Measurements from ENCODE around the gene OSBPL3. TPM values are rescaled to one million over a fixed set of nuclear protein-coding genes. Genes with fewer than 3 reads are reported as not detected.

Gene OSBPL3
- total and polyA plus RNA-seq, 2 donors (not counting 3 experiments of a cell fraction or from before 2014, with no cell fraction given) = 7.5 to 27.1 TPM

DNA sequence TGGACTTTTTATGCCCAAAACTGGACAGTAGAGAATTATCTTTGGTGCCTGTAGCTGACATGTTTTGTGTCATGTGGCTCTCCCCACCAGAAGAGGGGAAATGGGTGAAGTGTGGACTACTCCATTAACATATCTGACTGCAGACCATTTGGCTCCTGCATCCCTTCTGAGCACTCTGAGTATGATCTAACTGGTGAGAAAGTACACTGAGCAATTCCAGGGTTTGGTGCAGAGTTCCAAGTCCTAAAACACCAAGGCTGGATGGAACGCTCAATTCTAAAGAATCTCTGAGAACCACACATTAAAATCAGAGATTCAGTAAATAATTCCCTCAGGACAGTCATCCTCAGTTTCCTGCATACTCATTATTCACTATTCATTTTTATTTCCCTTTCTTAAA, 22.8 kb upstream of the OSBPL3 start:
- dilution Hi-C loops (cut with MboI; ENCODE audit: extremely low pct_ligation_motif_present, low sequenced_read_pairs) = no loop called here
- Histone ChIP-seq H3K4me1 (ENCODE audit: control insufficient read depth, extremely low read depth, insufficient read depth, low read length) (no peaks in the 10 kb centered on the region), H3K36me3 (ENCODE audit: control insufficient read depth in 2 of 2, extremely low read depth in 1 of 2, insufficient read depth in 2 of 2, low read length in 2 of 2) (no peaks in the 10 kb centered on the region), H4K20me1 (replicated peaks; ENCODE audit: control insufficient read depth, extremely low read depth, insufficient read depth, low read length) (no peaks in the 10 kb centered on the region), H3K27me3 (ENCODE audit: control insufficient read depth in 2 of 2, insufficient read depth in 2 of 2, low read length in 2 of 2) (no peaks in the 10 kb centered on the region), H3K9me1 (replicated peaks; ENCODE audit: control insufficient read depth, extremely low read depth, insufficient read depth, low read length) (no peaks in the 10 kb centered on the region), H3K4me3 (replicated peaks in 1 of 3; ENCODE audit: insufficient read depth in 1 of 3, low read depth in 1 of 3, low read length in 3 of 3) (no peak overlapping the region), H3K4me2 (ENCODE audit: insufficient read depth, low read length) (no peak overlapping the region), H3K79me2 (ENCODE audit: control insufficient read depth, insufficient read depth, low read length) (no peaks in the 10 kb centered on the region), H2AFZ (ENCODE audit: low read depth, low read length) (no peak overlapping the region), H3K9me3 (replicated peaks; ENCODE audit: control insufficient read depth, insufficient read depth, low read length) (no peaks in the 10 kb centered on the region), H3K9ac (replicated peaks; ENCODE audit: extremely low read depth, insufficient read depth, low read length) (no peak overlapping the region), H3K27ac (ENCODE audit: insufficient read depth, low read depth, low read length) (no peak overlapping the region)
- ChIA-PET CTCF (interaction anchor here (0.7 kb wide), 1 partner anchor 11 kb away, joined by 3 read pairs; no protein-coding TSS in a partner anchor), POLR2A (no interaction called here)
- FAIRE-seq (no peak), DNase-seq (ENCODE audit: low read depth, low spot score) (no peak)
- intact Hi-C loops (cut with micrococcal nuclease) = no loop called here
- no TSS peak for BruUV-seq (replicated peaks)
- no peak for TF ChIP-seq POLR2AphosphoS5 (IDR thresholded peaks at IDR 0.05; ENCODE audit: insufficient read depth, low read depth, low read length)
- TF ChIP-seq, protein P1, sequence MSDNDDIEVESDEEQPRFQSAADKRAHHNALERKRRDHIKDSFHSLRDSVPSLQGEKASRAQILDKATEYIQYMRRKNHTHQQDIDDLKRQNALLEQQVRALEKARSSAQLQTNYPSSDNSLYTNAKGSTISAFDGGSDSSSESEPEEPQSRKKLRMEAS (IDR thresholded peaks at IDR 0.05; ENCODE audit: insufficient read depth, insufficient read length) = no peak

DNA sequence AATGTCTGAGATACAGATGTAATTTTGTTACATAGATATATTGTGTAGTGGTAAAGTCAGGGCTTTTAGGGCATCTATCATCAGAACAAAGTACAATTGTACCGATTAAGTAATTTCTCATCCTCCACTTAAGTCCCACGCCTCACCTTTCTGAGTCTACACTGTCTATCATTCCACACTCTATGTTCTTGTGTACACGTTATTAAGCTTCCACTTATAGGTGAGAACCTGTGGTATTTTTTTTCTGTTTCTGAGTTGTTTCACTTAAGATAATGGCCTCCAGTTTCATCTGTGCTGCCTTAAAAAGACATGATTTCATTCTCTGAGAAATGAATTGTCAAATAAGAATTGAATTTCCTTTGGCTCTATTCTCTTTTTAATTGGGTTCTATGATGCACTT, 15.5 kb upstream of the OSBPL3 start:
- DNase-seq (ENCODE audit: low read depth, low spot score) (no peak), FAIRE-seq (no peak)
- H3K4me3 ChIP-seq (replicated peaks in 1 of 3; ENCODE audit: insufficient read depth in 1 of 3, low read depth in 1 of 3, low read length in 3 of 3) = no peak overlapping the region
- no TSS peak for BruUV-seq (replicated peaks)
- no peak overlapping the region for H3K9ac ChIP-seq (replicated peaks; ENCODE audit: extremely low read depth, insufficient read depth, low read length)
- H2AFZ ChIP-seq (ENCODE audit: low read depth, low read length) = no peak overlapping the region
- TF ChIP-seq POLR2AphosphoS5 (IDR thresholded peaks at IDR 0.05; ENCODE audit: insufficient read depth, low read depth, low read length) (no peak), EZH2 (IDR thresholded peaks at IDR 0.05; ENCODE audit: borderline replicate concordance, low read depth, low read length, severe bottlenecking) (no peak)
- no peak overlapping the region for H3K27ac ChIP-seq (ENCODE audit: insufficient read depth, low read depth, low read length)
- H3K27me3 ChIP-seq (ENCODE audit: control insufficient read depth in 2 of 2, insufficient read depth in 2 of 2, low read length in 2 of 2) = no peaks in the 10 kb centered on the region
- ChIA-PET POLR2A (no interaction called here), CTCF (interaction anchor here (1.2 kb wide), 1 partner anchor 101 kb away, joined by 3 read pairs; no protein-coding TSS in a partner anchor)
- no peaks in the 10 kb centered on the region for H3K36me3 ChIP-seq (ENCODE audit: control insufficient read depth in 2 of 2, extremely low read depth in 1 of 2, insufficient read depth in 2 of 2, low read length in 2 of 2)
- H3K79me2 ChIP-seq (ENCODE audit: control insufficient read depth, insufficient read depth, low read length) = no peaks in the 10 kb centered on the region
- intact Hi-C loops (cut with micrococcal nuclease) (no loop called here), dilution Hi-C loops (cut with MboI; ENCODE audit: extremely low pct_ligation_motif_present, low sequenced_read_pairs) (no loop called here)
- no peak overlapping the region for H3K4me2 ChIP-seq (ENCODE audit: insufficient read depth, low read length)
- no peaks in the 10 kb centered on the region for H4K20me1 ChIP-seq (replicated peaks; ENCODE audit: control insufficient read depth, extremely low read depth, insufficient read depth, low read length)
- H3K9me3 ChIP-seq (replicated peaks; ENCODE audit: control insufficient read depth, insufficient read depth, low read length) = no peaks in the 10 kb centered on the region
- H3K9me1 ChIP-seq (replicated peaks; ENCODE audit: control insufficient read depth, extremely low read depth, insufficient read depth, low read length) = no peaks in the 10 kb centered on the region
- no peaks in the 10 kb centered on the region for H3K4me1 ChIP-seq (ENCODE audit: control insufficient read depth, extremely low read depth, insufficient read depth, low read length)

Measured in endothelial cell of umbilical vein (primary cell).